Activated naive CD4-positive, alpha-beta T cell treated with anti-CD3 and anti-CD28 coated beads for 36 hours (primary cell): ENCODE results near the gene TIGD6. TPM values are rescaled to one million over a fixed set of nuclear protein-coding genes. Genes with fewer than 3 reads are reported as not detected.
"Not testable (repeated sequence)": the region's sequence is repeated elsewhere in the genome, so short reads cannot be mapped to it uniquely, and the experiment has no call there.

ENCODE experiments used
- CTCF ChIA-PET: fragments of 350-600 bp; sonication (Branson Sonifier 250); formaldehyde crosslinking; loops from one replicate; lab custom pipeline; 2021; ENCODE audit warnings: antibody characterized with exemption; lab: Charles Lee
- DNase-seq: peaks from one replicate; pipeline ENCODE4 v3.0.0-alpha.2; 2020
- H3K27ac Mint-ChIP-seq: one replicate; pipeline ENCODE4 v1.8.0; 2021; ENCODE audit warnings: mild to moderate bottlenecking, mixed read lengths
- H3K27me3 Mint-ChIP-seq: one replicate; pipeline ENCODE4 v1.8.0; 2021; ENCODE audit warnings: low read depth, mixed read lengths
- H3K36me3 Mint-ChIP-seq: one replicate; pipeline ENCODE4 v1.8.0; 2021; ENCODE audit warnings: low read depth, mixed read lengths
- H3K4me1 Mint-ChIP-seq: one replicate; pipeline ENCODE4 v1.8.0; 2021; ENCODE audit warnings: low read depth, mixed read lengths
- H3K4me3 Mint-ChIP-seq: one replicate; pipeline ENCODE4 v1.8.0; 2021; ENCODE audit warnings: mild to moderate bottlenecking, moderate library complexity, mixed read lengths
- H3K9me3 Mint-ChIP-seq: one replicate; pipeline ENCODE4 v1.8.0; 2021; ENCODE audit warnings: mixed read lengths
- intact Hi-C: fragments of 100-400 bp; cut with micrococcal nuclease; formaldehyde crosslinking; loops from one replicate; pipeline ENCODE4 v1.15.1; 2023
- total RNA-seq, 2 experiments: library from RNA; stranded (reverse); gene quantifications; one replicate each; pipeline ENCODE4 v1.2.3, GENCODE V29; 2021

TIGD6 gene
- total RNA-seq, 2 experiments from 2014 or later, result 2.6 to 2.7 TPM

DNA sequence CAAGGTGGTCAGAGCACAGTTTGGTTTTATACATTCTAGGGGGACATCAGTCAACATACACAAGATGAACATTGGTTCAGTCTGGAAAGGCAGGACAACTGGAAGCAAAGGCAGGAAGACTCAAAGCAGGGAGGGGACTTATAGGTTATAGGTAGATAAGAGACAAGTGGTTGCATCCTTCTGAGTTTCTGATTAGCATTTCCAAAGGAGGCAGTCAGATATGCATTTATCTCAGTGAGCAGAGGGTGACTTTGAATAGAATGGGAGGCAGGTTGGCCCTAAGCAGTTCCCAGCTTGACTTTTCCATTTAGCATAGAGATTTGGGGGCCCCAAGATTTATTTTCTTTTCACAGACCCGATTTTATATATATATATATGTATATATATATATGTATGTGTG is 27.6 kb upstream of the TIGD6 start:
- H3K9me3 Mint-ChIP-seq, H3K27me3 Mint-ChIP-seq, intact Hi-C loops, H3K27ac Mint-ChIP-seq, H3K4me1 Mint-ChIP-seq, DNase-seq, H3K4me3 Mint-ChIP-seq: not testable (repeated sequence)
- CTCF ChIA-PET, result interaction anchor here (1.1 kb wide), 1 partner anchor 190 kb away, joined by 3 read pairs; no protein-coding TSS in a partner anchor
- H3K36me3 Mint-ChIP-seq, result peaks cover 41% of the 10 kb centered on the region

DNA sequence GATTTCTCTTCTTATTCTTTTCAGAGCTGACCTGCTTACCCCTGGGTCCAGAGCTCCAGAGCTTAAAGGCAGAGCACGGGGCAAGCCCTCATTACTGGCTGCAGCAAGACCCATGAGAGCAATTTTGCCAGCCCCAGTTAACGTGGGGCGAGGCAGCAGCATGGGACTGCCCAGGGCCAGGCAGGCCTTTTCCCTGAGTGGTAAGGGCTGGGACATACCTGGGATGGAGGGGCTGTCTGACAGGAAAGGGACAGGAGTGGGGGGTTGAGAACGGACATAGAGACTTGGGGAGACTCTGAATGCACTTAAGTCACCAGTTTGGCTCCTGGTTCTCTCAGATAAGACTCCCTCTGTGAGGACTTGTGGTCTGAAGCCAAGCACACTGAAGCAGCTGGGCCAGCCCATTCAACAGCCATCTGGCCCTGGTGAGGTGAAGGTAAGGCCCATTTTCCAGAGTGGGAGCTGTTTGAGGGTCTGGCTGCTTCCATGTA is 26.3 kb upstream of the TIGD6 start:
- no peaks in the 10 kb centered on the region for H3K9me3 Mint-ChIP-seq
- no peak for DNase-seq
- H3K27me3 Mint-ChIP-seq, result no peaks in the 10 kb centered on the region
- peaks cover 44% of the 10 kb centered on the region for H3K36me3 Mint-ChIP-seq
- CTCF ChIA-PET, result no interaction called here
- intact Hi-C loops, result no loop called here
- no peak overlapping the region for H3K27ac Mint-ChIP-seq
- H3K4me3 Mint-ChIP-seq, result no peak overlapping the region
- peaks cover 6% of the 10 kb centered on the region for H3K4me1 Mint-ChIP-seq

DNA sequence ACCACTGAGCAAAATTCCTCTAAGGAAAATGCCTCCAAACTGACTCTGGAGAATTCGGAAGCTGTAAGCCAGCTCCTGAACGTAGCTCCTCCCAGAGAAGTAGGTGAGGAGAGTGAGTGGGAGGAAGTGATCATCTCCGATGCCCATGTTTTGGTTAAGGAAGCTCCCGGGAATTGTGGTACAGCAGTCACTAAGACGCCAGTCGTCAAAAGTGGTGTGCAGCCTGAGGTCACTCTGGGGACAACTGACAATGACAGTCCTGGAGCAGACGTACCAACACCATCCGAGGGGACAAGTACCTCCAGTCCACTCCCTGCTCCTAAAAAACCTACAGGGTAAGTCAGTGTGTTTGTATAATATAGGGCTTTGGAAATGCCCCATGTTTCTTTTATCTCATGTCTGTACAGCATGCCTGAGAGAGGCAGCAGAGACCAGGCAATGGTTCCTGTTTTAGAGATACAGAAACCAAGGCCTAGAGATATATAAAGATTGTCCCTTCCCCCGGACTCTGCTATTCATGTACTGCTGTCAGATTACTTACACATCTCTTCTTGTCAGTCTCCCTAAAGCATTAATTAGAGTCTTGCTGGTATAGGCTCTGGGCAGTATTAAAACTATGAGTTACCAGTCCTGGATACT is 24.0 kb upstream of the TIGD6 start:
- no peak overlapping the region for H3K27ac Mint-ChIP-seq
- CTCF ChIA-PET, result no interaction called here
- intact Hi-C loops, result no loop called here
- H3K4me1 Mint-ChIP-seq, result peaks cover 13% of the 10 kb centered on the region
- DNase-seq, result no peak
- H3K27me3 Mint-ChIP-seq, result no peaks in the 10 kb centered on the region
- H3K36me3 Mint-ChIP-seq, result peaks cover 38% of the 10 kb centered on the region
- H3K4me3 Mint-ChIP-seq, result no peak overlapping the region
- no peaks in the 10 kb centered on the region for H3K9me3 Mint-ChIP-seq

DNA sequence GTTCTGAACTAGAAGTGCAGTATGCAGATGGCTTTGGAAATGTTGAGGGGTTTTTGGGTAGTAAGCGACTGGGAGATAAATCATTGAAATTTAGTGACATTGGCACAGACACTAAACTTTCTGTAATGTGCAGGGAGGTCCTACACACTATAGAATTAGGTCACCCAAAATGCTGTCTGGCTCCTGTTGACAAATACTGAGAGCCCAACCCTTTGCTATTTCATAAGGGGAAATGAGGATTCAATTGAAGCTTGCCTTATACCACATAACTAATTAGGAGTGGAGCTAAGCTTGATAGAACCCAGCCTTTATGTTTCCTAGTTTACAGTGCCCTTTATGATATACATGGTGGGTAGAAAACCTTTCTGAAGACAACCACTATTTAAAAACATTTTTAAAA is 22.7 kb upstream of the TIGD6 start:
- peaks cover 45% of the 10 kb centered on the region for H3K36me3 Mint-ChIP-seq
- no peaks in the 10 kb centered on the region for H3K9me3 Mint-ChIP-seq
- CTCF ChIA-PET, result interaction anchor here (0.8 kb wide), 1 partner anchor 11 kb away, joined by 3 read pairs; no protein-coding TSS in a partner anchor
- intact Hi-C loops, result no loop called here
- no peak overlapping the region for H3K4me3 Mint-ChIP-seq
- no peak for DNase-seq
- no peaks in the 10 kb centered on the region for H3K27me3 Mint-ChIP-seq
- H3K4me1 Mint-ChIP-seq, result peaks cover 15% of the 10 kb centered on the region
- H3K27ac Mint-ChIP-seq, result no peak overlapping the region

DNA sequence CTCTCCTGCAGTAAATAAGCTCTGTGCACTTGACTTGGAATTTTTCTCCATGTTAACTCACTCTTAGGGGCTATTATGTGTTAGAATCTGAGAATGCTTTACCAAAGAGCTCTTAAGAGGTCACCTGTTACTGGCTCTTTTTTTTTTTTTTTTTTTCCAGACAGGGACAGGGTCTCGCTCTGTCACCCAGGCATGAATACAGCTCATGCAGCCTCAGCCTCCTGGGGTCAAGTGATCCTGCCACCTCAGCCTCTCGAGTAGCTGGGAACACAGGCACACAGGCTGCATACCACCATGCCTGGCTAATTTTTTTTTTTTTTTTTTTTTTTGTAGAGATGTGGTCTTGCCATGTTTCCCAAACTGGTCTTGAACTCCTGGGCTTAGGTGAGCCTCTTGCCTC is 22.2 kb upstream of the TIGD6 start:
- no peak for DNase-seq
- peaks cover 41% of the 10 kb centered on the region for H3K36me3 Mint-ChIP-seq
- H3K4me1 Mint-ChIP-seq, result peaks cover 15% of the 10 kb centered on the region
- CTCF ChIA-PET, result interaction anchor here (0.6 to 0.8 kb wide), 2 partner anchors 11 to 96 kb away, joined by 3 read pairs; no protein-coding TSS in a partner anchor
- H3K27ac Mint-ChIP-seq, result no peak overlapping the region
- intact Hi-C loops, result no loop called here
- no peaks in the 10 kb centered on the region for H3K9me3 Mint-ChIP-seq
- no peak overlapping the region for H3K4me3 Mint-ChIP-seq
- H3K27me3 Mint-ChIP-seq, result no peaks in the 10 kb centered on the region

DNA sequence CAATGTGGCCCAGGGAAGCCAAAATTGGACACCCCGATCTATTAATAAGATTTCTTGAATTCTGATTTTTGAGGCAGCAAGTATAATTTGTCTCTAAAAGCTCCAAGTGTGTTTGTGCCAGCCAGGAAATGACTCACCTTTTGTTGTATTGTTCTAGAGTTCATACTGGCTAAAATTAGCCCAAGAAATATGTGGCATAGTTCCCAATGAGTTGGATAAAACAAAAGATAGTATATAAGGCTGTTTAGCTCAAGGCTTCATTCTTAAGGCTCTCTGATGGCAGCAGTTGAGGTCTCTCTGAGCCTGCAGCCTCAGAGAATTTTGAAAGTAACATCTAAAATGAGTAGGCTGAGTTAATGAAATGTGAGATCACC is 21.7 kb upstream of the TIGD6 start:
- Mint-ChIP-seq H3K27ac (peak overlapping the region; percentile 5), H3K4me3 (no peak overlapping the region), H3K9me3 (no peaks in the 10 kb centered on the region), H3K36me3 (peaks cover 45% of the 10 kb centered on the region), H3K27me3 (no peaks in the 10 kb centered on the region), H3K4me1 (peaks cover 15% of the 10 kb centered on the region)
- CTCF ChIA-PET, result interaction anchor here (0.6 to 1.9 kb wide), 3 partner anchors 10 to 97 kb away, joined by 3 to 5 read pairs (median 3); no protein-coding TSS in a partner anchor
- no peak for DNase-seq
- intact Hi-C loops, result no loop called here

DNA sequence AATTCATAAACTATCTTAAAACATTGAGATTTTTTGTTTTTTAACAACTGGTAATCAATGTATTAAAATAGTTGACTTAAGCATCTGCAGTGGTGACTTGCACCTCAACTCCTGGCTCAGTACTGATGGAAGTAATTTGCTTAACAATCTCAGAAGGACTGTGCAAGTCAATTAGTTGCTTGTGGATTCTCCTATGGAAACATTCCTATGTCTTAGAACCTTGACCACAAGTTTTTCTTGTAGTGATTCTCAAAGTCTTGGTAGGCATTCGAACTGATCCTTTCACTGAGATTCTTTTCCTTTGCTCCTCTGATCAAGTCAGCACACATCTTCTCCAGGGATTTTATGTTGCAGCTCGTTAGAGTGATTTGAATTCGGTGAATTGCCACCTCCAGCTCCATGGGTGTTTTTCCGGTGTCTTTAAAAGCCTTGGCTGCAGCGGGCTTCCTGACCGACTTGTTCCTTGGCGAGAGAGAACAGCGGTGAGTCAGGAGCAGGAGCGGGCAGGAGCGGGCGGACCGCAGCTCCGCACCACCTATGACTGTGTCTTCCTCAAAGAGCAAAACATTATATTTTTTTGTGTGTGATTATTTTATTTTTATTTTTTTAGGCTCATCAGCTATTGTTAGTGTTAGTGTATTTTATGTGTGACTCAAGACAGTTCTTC is 21.2 kb upstream of the TIGD6 start:
- Mint-ChIP-seq H3K36me3 (peaks cover 47% of the 10 kb centered on the region), H3K27me3 (no peaks in the 10 kb centered on the region), H3K9me3 (no peaks in the 10 kb centered on the region), H3K4me1 (peaks cover 15% of the 10 kb centered on the region), H3K4me3 (no peak overlapping the region), H3K27ac (peak overlapping the region; percentile 5)
- intact Hi-C loops, result no loop called here
- CTCF ChIA-PET, result interaction anchor here (1.4 to 1.9 kb wide), 2 partner anchors 19 to 31 kb away, joined by 3 to 5 read pairs; no protein-coding TSS in a partner anchor
- DNase-seq, result no peak

DNA sequence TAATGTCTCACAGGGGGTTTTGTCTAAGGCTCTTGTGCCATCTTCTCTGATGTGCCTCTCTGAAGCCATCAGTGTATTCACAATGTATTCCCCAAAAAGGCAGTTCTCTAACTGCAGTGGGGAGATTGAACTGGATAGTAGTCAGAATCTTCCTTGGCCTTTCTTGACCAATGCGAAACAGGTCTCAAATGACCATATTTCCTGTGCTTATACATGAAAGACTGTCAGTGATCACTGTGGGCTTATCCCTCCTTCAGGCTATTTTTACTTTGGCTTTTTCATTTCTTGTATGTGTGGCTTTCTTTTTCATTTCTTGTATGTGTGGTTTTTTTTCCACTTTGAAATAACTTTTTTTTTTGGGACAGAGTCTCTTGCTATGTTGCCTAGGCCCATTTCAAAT is 19.8 kb upstream of the TIGD6 start:
- Mint-ChIP-seq H3K4me3 (no peak overlapping the region), H3K27me3 (no peaks in the 10 kb centered on the region), H3K27ac (peak overlapping the region; percentile 55), H3K9me3 (no peaks in the 10 kb centered on the region), H3K36me3 (peaks cover 55% of the 10 kb centered on the region), H3K4me1 (peaks cover 15% of the 10 kb centered on the region)
- intact Hi-C loops, result no loop called here
- CTCF ChIA-PET, result interaction anchor here (1.9 kb wide), 1 partner anchor 30 kb away, joined by 5 read pairs; no protein-coding TSS in a partner anchor
- DNase-seq, result no peak

DNA sequence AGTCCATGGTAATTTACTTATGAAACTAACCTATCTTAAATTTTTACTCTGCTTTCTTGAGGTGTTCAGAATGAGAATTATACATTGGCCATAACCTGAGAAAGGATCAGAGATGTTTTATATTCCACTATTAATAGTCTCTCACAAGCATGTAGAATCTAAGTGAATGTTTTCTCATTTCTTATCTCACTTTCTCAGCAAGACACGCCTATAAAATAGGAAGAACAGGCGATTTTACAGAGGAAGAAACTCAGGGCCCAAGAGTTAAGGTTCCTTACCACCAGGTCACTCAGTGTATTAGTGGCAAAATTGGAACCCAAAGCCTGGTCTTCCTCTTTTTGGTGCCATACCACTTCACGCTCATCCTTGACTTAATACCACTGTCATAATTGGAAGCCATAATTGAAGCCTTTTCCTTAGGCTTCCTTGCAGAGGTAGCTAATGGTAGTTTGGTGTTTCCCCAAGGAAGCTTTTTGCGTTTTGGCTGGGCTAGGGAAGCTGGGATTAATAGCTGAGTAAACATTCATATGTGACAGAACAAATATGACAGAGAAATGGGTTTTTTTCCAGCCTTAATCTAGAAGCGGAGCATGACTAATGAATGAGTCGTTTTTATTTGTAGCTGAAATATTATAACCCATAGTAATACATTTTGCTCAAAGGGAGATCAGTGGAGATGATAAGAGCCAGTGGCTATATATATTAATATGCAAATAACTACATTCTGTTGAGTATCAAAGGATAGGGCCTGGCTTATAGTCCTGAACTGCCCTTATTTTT is 17.0 kb upstream of the TIGD6 start:
- CTCF ChIA-PET, result interaction anchor here (1.4 kb wide), 1 partner anchor 28 kb away, joined by 4 read pairs; no protein-coding TSS in a partner anchor
- no peaks in the 10 kb centered on the region for H3K27me3 Mint-ChIP-seq

DNA sequence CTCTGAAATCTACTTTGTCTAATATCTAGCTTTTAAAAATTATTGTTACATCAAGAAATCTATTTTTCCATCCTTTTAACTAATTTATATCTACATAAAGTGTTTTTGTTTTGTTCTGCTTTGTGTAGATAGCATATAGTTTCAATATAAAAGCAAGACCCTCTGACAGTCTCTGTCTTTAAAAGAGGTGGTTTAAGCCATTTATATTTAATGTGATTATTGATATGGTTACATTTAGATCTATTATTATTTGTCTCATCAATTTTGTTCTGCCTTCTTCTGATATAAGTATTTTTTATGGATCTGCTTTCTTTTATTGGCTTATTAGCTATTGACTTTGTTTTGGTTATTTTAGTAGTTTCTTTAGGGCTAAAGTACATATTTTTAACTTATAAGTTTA is 16.1 kb upstream of the TIGD6 start:
- no peak for DNase-seq
- H3K27ac Mint-ChIP-seq, result no peak overlapping the region
- peaks cover 7% of the 10 kb centered on the region for H3K4me1 Mint-ChIP-seq
- H3K9me3 Mint-ChIP-seq, result no peaks in the 10 kb centered on the region
- CTCF ChIA-PET, result interaction anchor here (0.6 kb wide), 1 partner anchor 13 kb away, joined by 6 read pairs; no protein-coding TSS in a partner anchor
- H3K4me3 Mint-ChIP-seq, result no peak overlapping the region
- intact Hi-C loops, result no loop called here
- H3K27me3 Mint-ChIP-seq, result no peaks in the 10 kb centered on the region
- H3K36me3 Mint-ChIP-seq, result peaks cover 66% of the 10 kb centered on the region

More for the DNA sequence above, 17.0 kb upstream of the TIGD6 start:
- no peak overlapping the region for H3K4me3 Mint-ChIP-seq
- no peaks in the 10 kb centered on the region for H3K9me3 Mint-ChIP-seq
- H3K27ac Mint-ChIP-seq, result no peak overlapping the region
- H3K36me3 Mint-ChIP-seq, result peaks cover 69% of the 10 kb centered on the region
- intact Hi-C loops, result no loop called here
- H3K4me1 Mint-ChIP-seq, result peaks cover 15% of the 10 kb centered on the region
- no peak for DNase-seq

DNA sequence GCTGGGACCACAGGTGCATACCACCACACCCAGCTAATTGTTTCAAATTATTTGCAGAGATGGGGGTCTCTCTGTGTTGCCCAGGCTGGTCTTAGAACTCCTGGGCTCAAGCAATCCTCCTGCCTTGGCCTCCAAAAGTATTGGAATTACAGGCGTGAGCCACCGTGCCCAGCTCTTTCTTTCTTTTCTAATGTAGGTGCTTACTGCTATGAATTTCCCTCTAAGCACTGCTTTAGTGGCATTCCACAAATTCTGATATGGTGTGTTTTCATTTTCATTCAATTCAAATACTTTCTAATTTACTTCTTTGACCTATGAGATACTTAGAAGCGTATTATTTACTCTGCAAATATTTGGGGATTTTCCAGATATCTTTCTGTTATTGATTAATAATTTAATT is 15.0 kb upstream of the TIGD6 start:
- CTCF ChIA-PET, result no interaction called here
- no peak overlapping the region for H3K4me3 Mint-ChIP-seq
- H3K27me3 Mint-ChIP-seq, result no peaks in the 10 kb centered on the region
- no peaks in the 10 kb centered on the region for H3K9me3 Mint-ChIP-seq
- no peak overlapping the region for H3K27ac Mint-ChIP-seq
- intact Hi-C loops, result no loop called here
- peaks cover 71% of the 10 kb centered on the region for H3K36me3 Mint-ChIP-seq
- peaks cover 6% of the 10 kb centered on the region for H3K4me1 Mint-ChIP-seq
- DNase-seq, result no peak

DNA sequence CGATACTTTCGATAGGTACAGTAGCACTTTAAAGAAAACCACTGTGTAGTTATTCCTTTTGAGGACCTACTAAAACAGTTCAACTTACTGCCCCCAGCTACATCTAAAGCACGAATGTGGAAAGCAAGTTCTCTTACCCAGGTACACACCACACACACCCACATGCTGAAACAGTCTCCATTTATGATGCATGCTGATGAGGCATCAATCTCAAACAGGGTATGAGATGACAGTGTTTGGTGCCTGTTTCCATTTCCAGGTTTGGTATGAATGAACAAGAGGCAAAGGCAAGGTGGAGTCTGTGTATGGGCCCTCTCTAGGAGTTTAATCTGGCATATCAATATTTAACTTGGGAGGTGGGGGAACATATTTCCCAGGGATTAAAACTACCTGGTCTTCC is 14.0 kb upstream of the TIGD6 start:
- CTCF ChIA-PET, result interaction anchor here (0.6 to 1.1 kb wide), 2 partner anchors 114 to 441 kb away, joined by 3 read pairs; no protein-coding TSS in a partner anchor
- Mint-ChIP-seq H3K9me3 (no peaks in the 10 kb centered on the region), H3K27me3 (no peaks in the 10 kb centered on the region), H3K4me1 (peaks cover 4% of the 10 kb centered on the region), H3K4me3 (no peak overlapping the region), H3K36me3 (peaks cover 74% of the 10 kb centered on the region), H3K27ac (no peak overlapping the region)
- intact Hi-C loops, result no loop called here
- no peak for DNase-seq
